ENCODE results near the gene BMF. TPM values are rescaled to one million over a fixed set of nuclear protein-coding genes. Genes with fewer than 3 reads are reported as not detected.

Gene BMF
- total RNA-seq, 1 experiment from 2014 or later: 13.2 TPM

DNA sequence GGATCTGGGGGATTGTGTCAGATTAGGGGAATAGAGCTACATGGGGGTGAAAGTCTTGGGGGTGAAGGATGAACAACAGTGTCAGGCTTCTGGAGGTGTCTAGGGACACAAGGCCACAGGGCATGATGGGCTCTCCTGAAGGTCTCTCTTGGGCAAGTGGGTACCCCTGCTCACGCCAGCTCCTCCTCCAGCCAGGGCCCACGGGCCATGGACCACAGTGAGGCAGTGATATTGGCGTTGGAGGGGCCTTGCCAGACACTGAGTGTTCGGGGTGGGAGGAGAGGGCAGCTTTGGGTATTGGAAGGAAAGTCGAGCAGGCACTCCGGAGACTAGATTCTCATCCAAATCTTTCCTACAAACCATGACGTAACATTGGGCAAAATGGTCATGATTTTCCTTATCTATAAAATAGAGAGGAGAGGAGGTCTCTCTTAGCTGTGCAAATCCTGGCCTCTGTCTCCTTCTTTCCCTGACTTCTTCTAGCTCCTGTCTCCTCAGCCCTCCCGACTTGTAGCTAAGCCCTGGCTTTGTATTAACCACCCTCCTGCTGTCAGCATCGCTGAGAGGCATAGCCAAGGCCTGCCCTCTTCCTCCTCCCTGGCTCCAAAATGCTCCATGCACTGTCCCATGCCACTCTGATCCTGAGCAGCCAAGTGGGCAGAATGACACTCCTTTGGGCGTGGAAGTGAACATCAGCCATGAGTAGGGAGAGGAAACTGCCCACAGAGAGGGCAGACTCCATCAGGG, 45.7 kb downstream of the BMF start:
- Histone ChIP-seq H2AK5ac (ENCODE audit: insufficient read length, low read length) (no peak overlapping the region), H3K79me1 (ENCODE audit: insufficient read depth, low read depth, low read length, poor library complexity, severe bottlenecking) (no peaks in the 10 kb centered on the region), H2AFZ (ENCODE audit: low read length) (no peak overlapping the region), H3K27ac (ENCODE audit: insufficient read length, low read depth, low read length) (no peak overlapping the region), H3T11ph (ENCODE audit: low read length) (no peak overlapping the region), H3K4ac (ENCODE audit: low read depth, low read length) (no peak overlapping the region), H3K79me2 (ENCODE audit: insufficient read depth, low read length) (no peaks in the 10 kb centered on the region), H3K56ac (ENCODE audit: insufficient read length, low read depth, low read length) (no peak overlapping the region), H2BK5ac (ENCODE audit: insufficient read length, low read length) (no peak overlapping the region), H4K5ac (ENCODE audit: insufficient read length, low read depth, low read length) (no peak overlapping the region), H2BK120ac (ENCODE audit: low read depth, low read length, poor library complexity, severe bottlenecking) (no peak overlapping the region), H3K9me3 (ENCODE audit: control insufficient read depth, low read depth, low read length) (no peaks in the 10 kb centered on the region), H3K23me2 (ENCODE audit: insufficient read length, low read depth, low read length, poor library complexity, severe bottlenecking) (no peaks in the 10 kb centered on the region), H3K23ac (ENCODE audit: insufficient read length, low read depth, low read length) (no peak overlapping the region), H2BK15ac (ENCODE audit: low read depth, low read length) (no peak overlapping the region), H3K9ac (ENCODE audit: extremely low read depth, insufficient read length, low read length) (no peak overlapping the region), H4K8ac (replicated peaks; ENCODE audit: insufficient read length, low read depth, low read length) (no peak overlapping the region), H4K91ac (ENCODE audit: insufficient read length, low read depth, low read length) (no peak overlapping the region), H3K27me3 (ENCODE audit: insufficient read depth, low read length) (no peaks in the 10 kb centered on the region), H3K4me1 (ENCODE audit: insufficient read depth, low read length) (peaks cover 9% of the 10 kb centered on the region; the same call in 1 of the 2 replicates), H3K14ac (ENCODE audit: insufficient read depth, low read length) (no peak overlapping the region), H2BK12ac (ENCODE audit: insufficient read length, low read depth, low read length) (no peak overlapping the region), H3K18ac (ENCODE audit: insufficient read length, low read depth, low read length) (no peak overlapping the region), H2BK20ac (ENCODE audit: low read depth, low read length, poor library complexity, severe bottlenecking) (no peak overlapping the region), H3K4me2 (ENCODE audit: insufficient read depth, insufficient read length, low read length) (no peak overlapping the region), H4K20me1 (ENCODE audit: control insufficient read depth, insufficient read depth, insufficient read length) (no peaks in the 10 kb centered on the region)
- no CpG with 5 or more reads among the region's 10 CpGs for WGBS (ENCODE audit: extremely low coverage, insufficient read length, low lambda C conversion rate)
- Mint-ChIP-seq H3K36me3 (ENCODE audit: insufficient read depth in 1 of 3, low read depth in 3 of 3) (no peaks in the 10 kb centered on the region), H3K27me3 (ENCODE audit: low read depth) (no peaks in the 10 kb centered on the region; the same call in 1 of the 2 replicates), H3K9me3 (no peaks in the 10 kb centered on the region), H3K27ac (no peak overlapping the region), H3K4me3 (no peak overlapping the region), H3K4me1 (peaks cover 21 to 28% of the 10 kb centered on the region in 2 experiments)
- no peak for DNase-seq
- TF ChIP-seq, protein P1, sequence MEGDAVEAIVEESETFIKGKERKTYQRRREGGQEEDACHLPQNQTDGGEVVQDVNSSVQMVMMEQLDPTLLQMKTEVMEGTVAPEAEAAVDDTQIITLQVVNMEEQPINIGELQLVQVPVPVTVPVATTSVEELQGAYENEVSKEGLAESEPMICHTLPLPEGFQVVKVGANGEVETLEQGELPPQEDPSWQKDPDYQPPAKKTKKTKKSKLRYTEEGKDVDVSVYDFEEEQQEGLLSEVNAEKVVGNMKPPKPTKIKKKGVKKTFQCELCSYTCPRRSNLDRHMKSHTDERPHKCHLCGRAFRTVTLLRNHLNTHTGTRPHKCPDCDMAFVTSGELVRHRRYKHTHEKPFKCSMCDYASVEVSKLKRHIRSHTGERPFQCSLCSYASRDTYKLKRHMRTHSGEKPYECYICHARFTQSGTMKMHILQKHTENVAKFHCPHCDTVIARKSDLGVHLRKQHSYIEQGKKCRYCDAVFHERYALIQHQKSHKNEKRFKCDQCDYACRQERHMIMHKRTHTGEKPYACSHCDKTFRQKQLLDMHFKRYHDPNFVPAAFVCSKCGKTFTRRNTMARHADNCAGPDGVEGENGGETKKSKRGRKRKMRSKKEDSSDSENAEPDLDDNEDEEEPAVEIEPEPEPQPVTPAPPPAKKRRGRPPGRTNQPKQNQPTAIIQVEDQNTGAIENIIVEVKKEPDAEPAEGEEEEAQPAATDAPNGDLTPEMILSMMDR (conservative IDR thresholded peaks at IDR 0.05): no peak

Data from H9 (cell line).